CD14-positive monocyte (primary cell): Measurements from ENCODE around the gene EPHB2. TPM values are rescaled to one million over a fixed set of nuclear protein-coding genes. Genes with fewer than 3 reads are reported as not detected.

Experiments
- DNase-seq, 3 donors: peaks; one replicate each; pipeline ENCODE4 v3.0.0-alpha.2; 2011 to 2022
- H2AFZ ChIP-seq: 2 replicates; pipeline ENCODE4 v1.6.0; 2012; ENCODE audit warnings: mild to moderate bottlenecking, low read depth, low read length, inconsistent platforms; ENCODE audit not compliant: insufficient read depth, poor library complexity, severe bottlenecking
- H3K27ac ChIP-seq, 2 donors: 1 replicate in 1 of 2; 2 replicates in 1 of 2; pipeline ENCODE4 v1.5.1; 2012 to 2013; ENCODE audit warnings: low read length in 2 of 2, control low read depth in 1 of 2, inconsistent platforms in 1 of 2, low read depth in 1 of 2, mild to moderate bottlenecking in 1 of 2
- H3K27me3 ChIP-seq, 2 donors: one replicate each; pipeline versions ENCODE4 v1.6.0 to v1.6.1; 2011 to 2013; ENCODE audit warnings: low read length in 2 of 2; ENCODE audit not compliant: control insufficient read depth in 2 of 2, insufficient read depth in 2 of 2
- H3K36me3 ChIP-seq, 2 donors: replicated peaks in 1 of 2; 1 replicate in 1 of 2; 2 replicates in 1 of 2; pipeline versions ENCODE4 v1.5.1 to v1.6.1; 2012 to 2013; ENCODE audit warnings: low read length in 2 of 2, control low read depth in 1 of 2, inconsistent platforms in 1 of 2, mild to moderate bottlenecking in 1 of 2; ENCODE audit not compliant: insufficient read depth in 2 of 2, control insufficient read depth in 1 of 2
- H3K4me1 ChIP-seq, 2 donors: 1 replicate in 1 of 2; 2 replicates in 1 of 2; pipeline versions ENCODE4 v1.5.1 to v1.6.1; 2012 to 2013; ENCODE audit warnings: low read length in 2 of 2, control low read depth in 1 of 2, inconsistent platforms in 1 of 2, mild to moderate bottlenecking in 1 of 2, moderate library complexity in 1 of 2; ENCODE audit not compliant: insufficient read depth in 2 of 2, control insufficient read depth in 1 of 2
- H3K4me2 ChIP-seq: replicated peaks from 2 replicates; pipeline ENCODE3; 2012; ENCODE audit warnings: low read length, moderate library complexity, mild to moderate bottlenecking; ENCODE audit not compliant: poor library complexity, severe bottlenecking; ENCODE audit errors: extremely low read depth
- H3K4me3 ChIP-seq, 3 experiments: fragments of 200-600 bp in 1 of 3; sonication (generic) in 1 of 3; replicated peaks in 1 of 3; 1 replicate in 2 of 3; 2 replicates in 1 of 3; pipeline ENCODE4 v1.5.1; 2011 to 2013; ENCODE audit warnings: low read length in 3 of 3, mild to moderate bottlenecking in 3 of 3, control low read depth in 2 of 3, low read depth in 2 of 3, inconsistent platforms in 1 of 3, moderate library complexity in 1 of 3
- H3K79me2 ChIP-seq: 2 replicates; pipeline ENCODE4 v1.6.0; 2012; ENCODE audit warnings: mild to moderate bottlenecking, control low read depth, inconsistent platforms, low read length, moderate library complexity; ENCODE audit not compliant: insufficient read depth
- H3K9ac ChIP-seq: 2 replicates; pipeline ENCODE4 v1.6.0; 2017; ENCODE audit warnings: low read length, mild to moderate bottlenecking; ENCODE audit not compliant: insufficient read depth, poor library complexity, severe bottlenecking
- H3K9me3 ChIP-seq, 2 donors: replicated peaks in 1 of 2; 1 replicate in 1 of 2; 2 replicates in 1 of 2; pipeline versions ENCODE4 v1.5.1 to v1.6.1; 2012 to 2013; ENCODE audit warnings: low read length in 2 of 2, control low read depth in 1 of 2; ENCODE audit not compliant: control insufficient read depth in 1 of 2, insufficient read depth in 1 of 2
- H4K20me1 ChIP-seq: 2 replicates; pipeline ENCODE4 v1.6.0; 2012; ENCODE audit warnings: mild to moderate bottlenecking, low read length, control low read depth, moderate library complexity; ENCODE audit not compliant: insufficient read depth
- H3K27ac Mint-ChIP-seq, 7 donors: one replicate each; pipeline ENCODE4 v1.8.0; 2020; ENCODE audit warnings: mild to moderate bottlenecking in 7 of 7, mixed read lengths in 7 of 7, moderate library complexity in 6 of 7, inconsistent platforms in 2 of 7
- H3K27me3 Mint-ChIP-seq, 3 donors: one replicate each; pipeline ENCODE4 v1.8.0; 2021 to 2022; ENCODE audit warnings: low read depth in 3 of 3, mild to moderate bottlenecking in 3 of 3, mixed read lengths in 3 of 3, moderate library complexity in 3 of 3, inconsistent platforms in 1 of 3
- H3K36me3 Mint-ChIP-seq, 2 donors: one replicate each; pipeline ENCODE4 v1.8.0; 2020; ENCODE audit warnings: mixed read lengths in 2 of 2, inconsistent platforms in 1 of 2, mild to moderate bottlenecking in 1 of 2
- H3K4me1 Mint-ChIP-seq: one replicate; pipeline ENCODE4 v1.8.0; 2020; ENCODE audit warnings: mild to moderate bottlenecking, mixed read lengths
- H3K4me3 Mint-ChIP-seq, 2 donors: one replicate each; pipeline ENCODE4 v1.8.0; 2020; ENCODE audit warnings: mild to moderate bottlenecking in 2 of 2, mixed read lengths in 2 of 2, moderate library complexity in 1 of 2
- H3K9me3 Mint-ChIP-seq, 7 donors: one replicate each; pipeline ENCODE4 v1.8.0; 2020 to 2022; ENCODE audit warnings: mixed read lengths in 7 of 7, mild to moderate bottlenecking in 6 of 7, moderate library complexity in 6 of 7, inconsistent platforms in 2 of 7
- WGBS: methylation state at CpG from one replicate; pipeline ENCODE4 v1.1.5; 2013; ENCODE audit warnings: missing lambda C conversion rate; ENCODE audit not compliant: insufficient coverage; 5-methylcytosine and 5-hydroxymethylcytosine counted together
- intact Hi-C, 2 donors: fragments of 100-400 bp; cut with micrococcal nuclease; formaldehyde crosslinking; loops; one replicate each; pipeline versions ENCODE4 v1.15.0 to v1.15.1; 2023
- polyA plus RNA-seq, 3 donors: library from polyadenylated mRNA; depleted of rRNA in 1 of 3; unstranded in 2 of 3; stranded (reverse) in 1 of 3; fragments of 300-500 nt in 2 of 3; fragments of >200 nt in 1 of 3; fragmentation: Illumina TruSeq in 2 of 3; gene quantifications; 1 replicate in 2 of 3; 2 replicates in 1 of 3; pipeline ENCODE4 v1.2.3, GENCODE V29; 2012 to 2021
- TF ChIP-seq, protein P1 (sequence below): fragments of 200-600 bp; IDR thresholded peaks from one replicate; pipeline ENCODE4 v1.8.0; 2022; ENCODE audit warnings: antibody characterized with exemption, mild to moderate bottlenecking

EPHB2 gene
- polyA plus RNA-seq, 3 donors: 2.9 to 5.6 (median 3.4) TPM

DNA sequence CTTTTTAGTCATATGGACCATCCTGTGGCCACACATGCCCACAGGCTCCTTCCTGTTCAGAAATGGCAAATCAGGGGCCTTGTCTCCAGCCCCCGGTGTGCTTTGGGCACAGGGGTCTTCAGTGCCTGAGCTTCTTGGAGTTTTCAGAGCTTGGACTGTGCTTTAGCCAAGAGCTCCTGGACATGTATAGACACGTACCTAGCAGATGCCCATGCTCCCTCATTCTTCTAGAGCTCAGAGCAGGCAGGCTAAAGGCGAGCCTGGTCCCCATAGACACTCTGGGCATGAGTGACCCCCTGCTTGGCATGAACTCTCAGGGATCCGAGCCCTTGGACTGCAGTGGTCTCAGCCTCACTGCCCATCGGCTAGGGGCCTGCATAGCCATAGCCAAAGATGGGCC, 106.8 kb downstream of the EPHB2 start:
- Histone ChIP-seq H3K27me3 (no peaks in the 10 kb centered on the region), H3K9me3 (no peaks in the 10 kb centered on the region), H3K79me2 (no peaks in the 10 kb centered on the region), H3K4me2 (no peak overlapping the region), H3K4me3 (no peak overlapping the region), H3K9ac (no peak overlapping the region), H2AFZ (no peak overlapping the region), H4K20me1 (no peaks in the 10 kb centered on the region), H3K27ac (no peak overlapping the region), H3K36me3 (no peaks in the 10 kb centered on the region), H3K4me1 (no peaks in the 10 kb centered on the region)
- DNase-seq: no peak
- WGBS: 90% methylated on average over 5 of the region's 5 CpGs
- peaks cover 1 to 2% (median 2%) of the 10 kb centered on the region in 3 donors for H3K27me3 Mint-ChIP-seq
- H3K9me3 Mint-ChIP-seq: no peaks in the 10 kb centered on the region
- no peak overlapping the region for H3K4me3 Mint-ChIP-seq
- no peaks in the 10 kb centered on the region for H3K36me3 Mint-ChIP-seq
- no peaks in the 10 kb centered on the region for H3K4me1 Mint-ChIP-seq
- TF ChIP-seq, protein P1, sequence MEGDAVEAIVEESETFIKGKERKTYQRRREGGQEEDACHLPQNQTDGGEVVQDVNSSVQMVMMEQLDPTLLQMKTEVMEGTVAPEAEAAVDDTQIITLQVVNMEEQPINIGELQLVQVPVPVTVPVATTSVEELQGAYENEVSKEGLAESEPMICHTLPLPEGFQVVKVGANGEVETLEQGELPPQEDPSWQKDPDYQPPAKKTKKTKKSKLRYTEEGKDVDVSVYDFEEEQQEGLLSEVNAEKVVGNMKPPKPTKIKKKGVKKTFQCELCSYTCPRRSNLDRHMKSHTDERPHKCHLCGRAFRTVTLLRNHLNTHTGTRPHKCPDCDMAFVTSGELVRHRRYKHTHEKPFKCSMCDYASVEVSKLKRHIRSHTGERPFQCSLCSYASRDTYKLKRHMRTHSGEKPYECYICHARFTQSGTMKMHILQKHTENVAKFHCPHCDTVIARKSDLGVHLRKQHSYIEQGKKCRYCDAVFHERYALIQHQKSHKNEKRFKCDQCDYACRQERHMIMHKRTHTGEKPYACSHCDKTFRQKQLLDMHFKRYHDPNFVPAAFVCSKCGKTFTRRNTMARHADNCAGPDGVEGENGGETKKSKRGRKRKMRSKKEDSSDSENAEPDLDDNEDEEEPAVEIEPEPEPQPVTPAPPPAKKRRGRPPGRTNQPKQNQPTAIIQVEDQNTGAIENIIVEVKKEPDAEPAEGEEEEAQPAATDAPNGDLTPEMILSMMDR: no peak
- intact Hi-C loops: no loop called here
- H3K27ac Mint-ChIP-seq: no peak overlapping the region

DNA sequence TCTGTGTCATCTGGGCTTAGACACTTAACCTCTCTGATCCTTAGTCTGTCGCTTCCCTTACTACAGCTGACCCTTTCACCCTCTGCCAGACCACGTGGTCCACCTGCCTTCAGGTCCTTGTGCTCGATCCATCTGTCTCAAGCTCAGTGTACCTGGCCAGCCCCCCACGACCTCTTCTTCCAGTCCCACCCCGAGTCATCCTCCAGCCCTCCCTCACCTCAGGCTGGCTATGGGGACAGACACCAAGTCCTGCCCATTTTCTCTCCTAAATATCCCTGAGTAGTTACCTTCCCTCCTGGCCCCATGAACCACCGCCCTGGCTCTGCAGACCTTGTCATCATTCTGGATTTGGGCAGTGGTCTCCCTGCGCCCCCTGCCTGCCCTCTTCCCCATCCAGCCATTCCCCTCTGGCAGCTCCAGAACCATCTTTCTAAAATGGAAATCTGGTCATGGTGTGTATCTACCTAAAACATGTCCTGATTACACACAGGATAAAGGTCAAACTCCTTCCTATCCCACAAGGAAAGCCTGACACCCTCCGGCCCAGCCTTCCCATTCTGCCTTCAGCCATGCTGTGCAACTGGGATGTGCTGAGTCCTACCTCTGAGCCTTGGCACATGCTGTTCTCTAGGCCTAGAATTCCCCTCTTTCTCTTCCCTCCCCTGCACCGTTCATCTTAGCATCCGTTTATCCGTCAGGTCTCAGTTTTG, 107.6 kb downstream of the EPHB2 start:
- Histone ChIP-seq H3K9ac (no peak overlapping the region), H3K4me1 (no peaks in the 10 kb centered on the region), H4K20me1 (no peaks in the 10 kb centered on the region), H3K27ac (no peak overlapping the region), H3K4me3 (no peak overlapping the region), H3K36me3 (no peaks in the 10 kb centered on the region), H3K27me3 (no peaks in the 10 kb centered on the region), H3K9me3 (no peaks in the 10 kb centered on the region), H2AFZ (no peak overlapping the region), H3K4me2 (no peak overlapping the region), H3K79me2 (no peaks in the 10 kb centered on the region)
- intact Hi-C loops: no loop called here
- peak overlapping the region in 1 of 7 donors; percentile 47 for H3K27ac Mint-ChIP-seq
- H3K4me3 Mint-ChIP-seq: peak overlapping the region in 1 of 2 donors; percentile 22
- H3K27me3 Mint-ChIP-seq: peaks cover 1 to 2% (median 2%) of the 10 kb centered on the region in 3 donors
- DNase-seq: no peak
- no peaks in the 10 kb centered on the region for H3K4me1 Mint-ChIP-seq
- WGBS: 86% methylated on average over 11 of the region's 11 CpGs
- H3K9me3 Mint-ChIP-seq: no peaks in the 10 kb centered on the region
- H3K36me3 Mint-ChIP-seq: no peaks in the 10 kb centered on the region
- TF ChIP-seq, protein P1: no peak
